ENCODE measurements around the gene ATP5F1D. TPM values are rescaled to one million over a fixed set of nuclear protein-coding genes. Genes with fewer than 3 reads are reported as not detected.
A peak's percentile ranks its signal among the peaks of the same experiment; 100 is the strongest.

ATP5F1D gene
- total RNA-seq, 2 donors from 2014 or later = 148 to 210 TPM

- ATAC-seq (replicated peaks) = no peak
- peak overlapping the region; percentile 93 for H3K4me3 Mint-ChIP-seq
- peaks cover 9% of the 10 kb centered on the region for H3K4me1 Mint-ChIP-seq
- no peak overlapping the region for H3K27ac Mint-ChIP-seq
- peaks cover 31% of the 10 kb centered on the region for H3K36me3 Mint-ChIP-seq (ENCODE audit: low read depth)
- H3K27me3 Mint-ChIP-seq = no peaks in the 10 kb centered on the region
- H3K9me3 Mint-ChIP-seq = no peaks in the 10 kb centered on the region
Observed at GRCh38 chr19:1262623-1263123, 21.1 kb downstream of the ATP5F1D start.

GRCh38 chr19:1263188-1263587 is 21.6 kb downstream of the ATP5F1D start:
- H3K9me3 Mint-ChIP-seq = no peaks in the 10 kb centered on the region
- no peak for ATAC-seq (replicated peaks)
- peaks cover 25% of the 10 kb centered on the region for H3K36me3 Mint-ChIP-seq (ENCODE audit: low read depth)
- H3K4me3 Mint-ChIP-seq = peak overlapping the region; percentile 93
- H3K27me3 Mint-ChIP-seq = no peaks in the 10 kb centered on the region
- H3K4me1 Mint-ChIP-seq = peaks cover 8% of the 10 kb centered on the region
- H3K27ac Mint-ChIP-seq = peak overlapping the region; percentile 65

GRCh38 chr19:1264801-1265614 is 23.5 kb downstream of the ATP5F1D start:
- Mint-ChIP-seq H3K27me3 (no peaks in the 10 kb centered on the region), H3K9me3 (no peaks in the 10 kb centered on the region), H3K4me1 (peaks cover 16% of the 10 kb centered on the region), H3K36me3 (ENCODE audit: low read depth) (peaks cover 22% of the 10 kb centered on the region), H3K27ac (peak overlapping the region; percentile 4), H3K4me3 (peak overlapping the region; percentile 52)
- no peak for ATAC-seq (replicated peaks)

GRCh38 chr19:1265615-1266128 is 24.1 kb downstream of the ATP5F1D start:
- Mint-ChIP-seq H3K4me3 (peak overlapping the region; percentile 52), H3K27ac (peak overlapping the region; percentile 4), H3K9me3 (no peaks in the 10 kb centered on the region), H3K4me1 (peaks cover 20% of the 10 kb centered on the region), H3K36me3 (ENCODE audit: low read depth) (peaks cover 28% of the 10 kb centered on the region), H3K27me3 (no peaks in the 10 kb centered on the region)
- ATAC-seq (replicated peaks) = peak; percentile 3

- Mint-ChIP-seq H3K36me3 (ENCODE audit: low read depth) (peaks cover 33% of the 10 kb centered on the region), H3K4me1 (peaks cover 25% of the 10 kb centered on the region), H3K9me3 (no peaks in the 10 kb centered on the region), H3K27ac (no peak overlapping the region), H3K4me3 (peak overlapping the region; percentile 52), H3K27me3 (no peaks in the 10 kb centered on the region)
- peak; percentile 45 for ATAC-seq (replicated peaks)
Observed at GRCh38 chr19:1266129-1266915, 24.8 kb downstream of the ATP5F1D start.

- ATAC-seq (replicated peaks) = peak; percentile 18
- peaks cover 23% of the 10 kb centered on the region for H3K4me1 Mint-ChIP-seq
Observed at GRCh38 chr19:1266916-1267476, 25.4 kb downstream of the ATP5F1D start.

GRCh38 chr19:1267477-1268225 is 26.1 kb downstream of the ATP5F1D start:
- peak overlapping the region; percentile 83 for H3K4me3 Mint-ChIP-seq
- no peaks in the 10 kb centered on the region for H3K27me3 Mint-ChIP-seq
- peak overlapping the region; percentile 91 for H3K27ac Mint-ChIP-seq
- peaks cover 28% of the 10 kb centered on the region for H3K4me1 Mint-ChIP-seq
- peaks cover 40% of the 10 kb centered on the region for H3K36me3 Mint-ChIP-seq (ENCODE audit: low read depth)
- no peak for ATAC-seq (replicated peaks)
- H3K9me3 Mint-ChIP-seq = no peaks in the 10 kb centered on the region

More at GRCh38 chr19:1266916-1267476, 25.4 kb downstream of the ATP5F1D start:
- peaks cover 34% of the 10 kb centered on the region for H3K36me3 Mint-ChIP-seq (ENCODE audit: low read depth)
- no peaks in the 10 kb centered on the region for H3K27me3 Mint-ChIP-seq
- peak overlapping the region; percentile 83 for H3K4me3 Mint-ChIP-seq
- H3K9me3 Mint-ChIP-seq = no peaks in the 10 kb centered on the region
- no peak overlapping the region for H3K27ac Mint-ChIP-seq

GRCh38 chr19:1268226-1269064 is 26.9 kb downstream of the ATP5F1D start:
- Mint-ChIP-seq H3K9me3 (no peaks in the 10 kb centered on the region), H3K36me3 (ENCODE audit: low read depth) (peaks cover 48% of the 10 kb centered on the region), H3K27ac (peak overlapping the region; percentile 91), H3K27me3 (no peaks in the 10 kb centered on the region), H3K4me3 (peak overlapping the region; percentile 83), H3K4me1 (peaks cover 33% of the 10 kb centered on the region)
- ATAC-seq (replicated peaks) = no peak

- Mint-ChIP-seq H3K4me1 (peaks cover 37% of the 10 kb centered on the region), H3K27ac (peak within 1 kb of the TSS; percentile 91), H3K9me3 (no peaks in the 10 kb centered on the region), H3K4me3 (peak within 1 kb of the TSS; percentile 87), H3K36me3 (ENCODE audit: low read depth) (peaks cover 54% of the 10 kb centered on the region), H3K27me3 (no peaks in the 10 kb centered on the region)
- peak; percentile 85 for ATAC-seq (replicated peaks)
Observed at GRCh38 chr19:1269065-1269477, 27.5 kb downstream of the ATP5F1D start, which contains the start of gene CIRBP. CIRBP (plus strand) TSS chr19:1269332; CDS start chr19:1270934, 1,602 bp downstream.

- Mint-ChIP-seq H3K27me3 (no peaks in the 10 kb centered on the region), H3K4me3 (peak overlapping the region; percentile 87), H3K36me3 (ENCODE audit: low read depth) (peaks cover 60% of the 10 kb centered on the region), H3K27ac (peak overlapping the region; percentile 91), H3K9me3 (no peaks in the 10 kb centered on the region), H3K4me1 (peaks cover 37% of the 10 kb centered on the region)
- peak; percentile 48 for ATAC-seq (replicated peaks)
Observed at GRCh38 chr19:1269478-1270212, 28.1 kb downstream of the ATP5F1D start.

- Mint-ChIP-seq H3K27ac (peak overlapping the region; percentile 91), H3K36me3 (ENCODE audit: low read depth) (peaks cover 67% of the 10 kb centered on the region), H3K4me3 (peak overlapping the region; percentile 87), H3K4me1 (peaks cover 37% of the 10 kb centered on the region), H3K9me3 (no peaks in the 10 kb centered on the region), H3K27me3 (no peaks in the 10 kb centered on the region)
- ATAC-seq (replicated peaks) = no peak
Observed at GRCh38 chr19:1270213-1270853, 28.8 kb downstream of the ATP5F1D start.
